Endothelial cell of umbilical vein (primary cell): ENCODE data around the gene CEMIP. TPM values are rescaled to one million over a fixed set of nuclear protein-coding genes. Genes with fewer than 3 reads are reported as not detected.

Experiments
- BruUV-seq: library from RNA; stranded (reverse); fragments of 400-500 nt; replicated peaks from 2 replicates; lab custom pipeline; 2021; lab: Mats Ljungman, UMichigan
- CTCF ChIA-PET: fragments of 300-600, 350-600 bp; sonication (Branson Sonifier 250); formaldehyde crosslinking; loops from one replicate; lab custom pipeline; 2021; ENCODE audit warnings: antibody characterized with exemption, inconsistent platforms; lab: Charles Lee
- POLR2A ChIA-PET: fragments of 300-600, 350-600 bp; sonication (Branson Sonifier 250); formaldehyde crosslinking; loops from one replicate; lab custom pipeline; 2021; ENCODE audit warnings: antibody characterized with exemption, inconsistent platforms; lab: Charles Lee
- DNase-seq: peaks from one replicate; pipeline ENCODE4 v3.0.0-alpha.2; 2011; ENCODE audit warnings: low read depth, low spot score
- FAIRE-seq: peaks from 2 replicates; lab custom pipeline; 2011; peaks lifted over from hg19 to GRCh38; lab: Jason Lieb, UNC
- H2AFZ ChIP-seq: 2 replicates; pipeline ENCODE4 v1.6.0; 2012; ENCODE audit warnings: low read depth, low read length, control low read depth, inconsistent platforms
- H3K27ac ChIP-seq: 2 replicates; pipeline ENCODE4 v1.5.1; 2011; ENCODE audit warnings: low read depth, mild to moderate bottlenecking, control low read depth, low read length, moderate library complexity; ENCODE audit not compliant: insufficient read depth
- H3K27me3 ChIP-seq, 2 experiments: 2 replicates each; pipeline versions ENCODE4 v1.6.0 to v1.6.1; 2011; ENCODE audit warnings: low read length in 2 of 2, mixed read lengths in 1 of 2; ENCODE audit not compliant: control insufficient read depth in 2 of 2, insufficient read depth in 2 of 2
- H3K36me3 ChIP-seq, 2 experiments: 2 replicates in 1 of 2; 3 replicates in 1 of 2; pipeline ENCODE4 v1.5.1; 2011; ENCODE audit warnings: low read length in 2 of 2, mild to moderate bottlenecking in 1 of 2, moderate library complexity in 1 of 2; ENCODE audit not compliant: control insufficient read depth in 2 of 2, insufficient read depth in 2 of 2; ENCODE audit errors: extremely low read depth in 1 of 2
- H3K4me1 ChIP-seq: 3 replicates; pipeline ENCODE4 v1.5.1; 2011; ENCODE audit warnings: mild to moderate bottlenecking, low read length; ENCODE audit not compliant: control insufficient read depth, insufficient read depth; ENCODE audit errors: extremely low read depth
- H3K4me2 ChIP-seq: 2 replicates; pipeline ENCODE4 v1.6.1; 2011; ENCODE audit warnings: low read length, control low read depth, mixed read lengths; ENCODE audit not compliant: insufficient read depth
- H3K4me3 ChIP-seq, 3 experiments: fragments of 200-600 bp in 1 of 3; sonication (generic), shearing (Covaris generic) in 1 of 3; replicated peaks in 1 of 3; 2 replicates each; pipeline ENCODE4 v1.5.1; 2011 to 2016; ENCODE audit warnings: control low read depth in 3 of 3, low read length in 3 of 3, mild to moderate bottlenecking in 2 of 3, inconsistent platforms in 1 of 3, low read depth in 1 of 3, moderate library complexity in 1 of 3; ENCODE audit not compliant: insufficient read depth in 1 of 3
- H3K79me2 ChIP-seq: 2 replicates; pipeline ENCODE4 v1.6.0; 2012; ENCODE audit warnings: low read length, inconsistent platforms; ENCODE audit not compliant: control insufficient read depth, insufficient read depth
- H3K9ac ChIP-seq: replicated peaks from 2 replicates; pipeline ENCODE3; 2011; ENCODE audit warnings: low read length, control low read depth; ENCODE audit not compliant: insufficient read depth; ENCODE audit errors: extremely low read depth
- H3K9me1 ChIP-seq: replicated peaks from 3 replicates; pipeline ENCODE4 v1.6.0; 2011; ENCODE audit warnings: mild to moderate bottlenecking, low read length; ENCODE audit not compliant: control insufficient read depth, insufficient read depth; ENCODE audit errors: extremely low read depth
- H3K9me3 ChIP-seq: replicated peaks from 2 replicates; pipeline ENCODE4 v1.5.1; 2012; ENCODE audit warnings: low read length, inconsistent platforms; ENCODE audit not compliant: control insufficient read depth, insufficient read depth
- H4K20me1 ChIP-seq: replicated peaks from 2 replicates; pipeline ENCODE3; 2011; ENCODE audit warnings: mild to moderate bottlenecking, low read length; ENCODE audit not compliant: control insufficient read depth, insufficient read depth; ENCODE audit errors: extremely low read depth
- EZH2 ChIP-seq: IDR thresholded peaks from 2 replicates; pipeline ENCODE4 v1.6.1; 2012; ENCODE audit warnings: borderline replicate concordance, low read depth, mild to moderate bottlenecking, moderate library complexity, low read length, inconsistent platforms; ENCODE audit not compliant: severe bottlenecking
- FOS ChIP-seq: IDR thresholded peaks from 2 replicates; pipeline ENCODE4 v1.6.1; 2011; ENCODE audit warnings: mild to moderate bottlenecking, low read length, moderate library complexity, borderline replicate concordance; ENCODE audit not compliant: insufficient read depth
- GATA2 ChIP-seq: IDR thresholded peaks from 2 replicates; pipeline ENCODE4 v1.7.0; 2011; ENCODE audit warnings: low read depth, mild to moderate bottlenecking, moderate library complexity, mixed read lengths, low read length; ENCODE audit not compliant: insufficient read length, insufficient read depth
- JUN ChIP-seq: IDR thresholded peaks from 2 replicates; pipeline ENCODE4 v1.6.1; 2011; ENCODE audit warnings: borderline replicate concordance, low read depth; ENCODE audit not compliant: insufficient read length, insufficient read depth
- MYC ChIP-seq: IDR thresholded peaks from one replicate; pipeline ENCODE4 v1.6.1; 2011; ENCODE audit warnings: mild to moderate bottlenecking, low read depth, low read length
- POLR2A ChIP-seq: IDR thresholded peaks from 2 replicates; pipeline ENCODE4 v1.6.1; 2012; ENCODE audit warnings: low read depth, mild to moderate bottlenecking, control low read depth, low read length
- POLR2AphosphoS5 ChIP-seq: IDR thresholded peaks from 2 replicates; pipeline ENCODE4 v1.6.1; 2012; ENCODE audit warnings: low read depth, mild to moderate bottlenecking, control low read depth, low read length, moderate library complexity; ENCODE audit not compliant: insufficient read depth
- dilution Hi-C: fragments of 300-500 bp; cut with MboI; formaldehyde crosslinking; loops from one replicate; pipeline ENCODE4 v1.15.0; 2019; ENCODE audit warnings: low sequenced_read_pairs; ENCODE audit not compliant: extremely low pct_ligation_motif_present
- intact Hi-C: fragments of 100-400 bp; cut with micrococcal nuclease; formaldehyde crosslinking; loops from one replicate; pipeline ENCODE4 v1.10.0; 2022
- polyA plus RNA-seq, 4 experiments: library from polyadenylated mRNA; depleted of rRNA in 3 of 4; stranded (reverse) in 3 of 4; unstranded in 1 of 4; fragments of >200 nt; gene quantifications; 2 replicates each; pipeline versions ENCODE4 v1.2.1 to v1.2.3, GENCODE V29; 2011 to 2012; ENCODE audit warnings: missing spikeins in 1 of 4
- total RNA-seq: library from RNA; stranded (reverse); gene quantifications from 2 replicates; pipeline ENCODE4 v1.2.3, GENCODE V29; 2021
- TF ChIP-seq, protein P1 (sequence below): IDR thresholded peaks from 2 replicates; pipeline ENCODE4 v1.6.1; 2011; ENCODE audit not compliant: insufficient read depth, insufficient read length
- TF ChIP-seq, protein P2 (sequence below), 2 donors: IDR thresholded peaks; 1 replicate in 1 of 2; 2 replicates in 1 of 2; pipeline ENCODE4 v1.5.1; 2011; ENCODE audit warnings: low read length in 2 of 2, mild to moderate bottlenecking in 2 of 2, moderate library complexity in 2 of 2, control low read depth in 1 of 2, inconsistent platforms in 1 of 2, low read depth in 1 of 2; ENCODE audit not compliant: insufficient read depth in 1 of 2; ENCODE audit errors: extremely low read depth in 1 of 2

The CEMIP gene
- total and polyA plus RNA-seq, 2 donors (not counting 3 experiments of a cell fraction or from before 2014, with no cell fraction given): 0.01 TPM; not detected in 1

DNA sequence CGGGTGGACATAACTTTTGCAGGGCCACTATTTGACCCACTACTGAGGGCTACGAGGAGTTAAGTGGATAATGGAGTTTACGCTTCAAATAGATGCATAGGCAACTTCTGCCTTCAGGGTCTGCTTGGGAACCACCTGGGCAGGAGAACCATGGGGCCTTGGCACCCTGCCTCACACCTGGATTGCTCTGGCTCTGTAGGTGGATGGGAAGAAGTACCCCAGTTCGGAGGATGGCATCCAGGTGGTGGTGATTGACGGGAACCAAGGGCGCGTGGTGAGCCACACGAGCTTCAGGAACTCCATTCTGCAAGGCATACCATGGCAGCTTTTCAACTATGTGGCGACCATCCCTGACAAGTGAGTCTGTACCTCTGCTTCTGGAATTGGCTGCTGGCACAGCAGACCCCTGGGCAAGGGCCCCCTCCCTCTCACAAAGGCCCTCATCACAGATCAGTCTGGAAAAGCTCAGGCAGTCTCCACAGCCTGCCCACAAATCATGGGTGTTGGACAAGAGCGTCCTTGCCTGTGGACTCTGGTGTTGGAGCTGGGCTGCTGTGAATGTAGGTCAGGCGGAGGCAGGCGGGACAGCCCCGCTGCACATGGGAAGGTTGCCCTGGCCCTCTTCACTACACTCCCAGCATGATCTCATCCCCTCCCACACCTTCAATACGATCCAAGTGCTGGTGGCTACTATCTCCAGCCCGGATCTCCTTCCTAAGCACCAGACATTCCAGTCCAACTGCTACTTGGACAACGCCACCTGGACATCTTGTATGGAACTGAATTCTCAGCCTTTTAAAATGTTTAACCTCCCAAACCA, 163.8 kb downstream of the CEMIP start:
- no peaks in the 10 kb centered on the region for H4K20me1 ChIP-seq
- no peaks in the 10 kb centered on the region for H3K27me3 ChIP-seq
- H3K36me3 ChIP-seq: peaks cover 3 to 5% of the 10 kb centered on the region in 2 experiments
- H3K9me3 ChIP-seq: no peaks in the 10 kb centered on the region
- H3K27ac ChIP-seq: no peak overlapping the region
- POLR2A ChIA-PET: no interaction called here
- CTCF ChIA-PET: no interaction called here
- no peaks in the 10 kb centered on the region for H3K79me2 ChIP-seq
- H3K9ac ChIP-seq: no peak overlapping the region
- intact Hi-C loops (no loop called here), dilution Hi-C loops (no loop called here)
- H3K4me2 ChIP-seq: no peak overlapping the region
- H3K4me1 ChIP-seq: no peaks in the 10 kb centered on the region
- H2AFZ ChIP-seq: no peak overlapping the region
- TF ChIP-seq, protein P1, sequence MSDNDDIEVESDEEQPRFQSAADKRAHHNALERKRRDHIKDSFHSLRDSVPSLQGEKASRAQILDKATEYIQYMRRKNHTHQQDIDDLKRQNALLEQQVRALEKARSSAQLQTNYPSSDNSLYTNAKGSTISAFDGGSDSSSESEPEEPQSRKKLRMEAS: no peak
- TF ChIP-seq EZH2 (no peak), MYC (no peak), JUN (no peak), GATA2 (no peak), POLR2AphosphoS5 (no peak), FOS (no peak), POLR2A (no peak)
- TF ChIP-seq, protein P2, sequence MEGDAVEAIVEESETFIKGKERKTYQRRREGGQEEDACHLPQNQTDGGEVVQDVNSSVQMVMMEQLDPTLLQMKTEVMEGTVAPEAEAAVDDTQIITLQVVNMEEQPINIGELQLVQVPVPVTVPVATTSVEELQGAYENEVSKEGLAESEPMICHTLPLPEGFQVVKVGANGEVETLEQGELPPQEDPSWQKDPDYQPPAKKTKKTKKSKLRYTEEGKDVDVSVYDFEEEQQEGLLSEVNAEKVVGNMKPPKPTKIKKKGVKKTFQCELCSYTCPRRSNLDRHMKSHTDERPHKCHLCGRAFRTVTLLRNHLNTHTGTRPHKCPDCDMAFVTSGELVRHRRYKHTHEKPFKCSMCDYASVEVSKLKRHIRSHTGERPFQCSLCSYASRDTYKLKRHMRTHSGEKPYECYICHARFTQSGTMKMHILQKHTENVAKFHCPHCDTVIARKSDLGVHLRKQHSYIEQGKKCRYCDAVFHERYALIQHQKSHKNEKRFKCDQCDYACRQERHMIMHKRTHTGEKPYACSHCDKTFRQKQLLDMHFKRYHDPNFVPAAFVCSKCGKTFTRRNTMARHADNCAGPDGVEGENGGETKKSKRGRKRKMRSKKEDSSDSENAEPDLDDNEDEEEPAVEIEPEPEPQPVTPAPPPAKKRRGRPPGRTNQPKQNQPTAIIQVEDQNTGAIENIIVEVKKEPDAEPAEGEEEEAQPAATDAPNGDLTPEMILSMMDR (IDR thresholded peaks at IDR 0.05; ENCODE audit: extremely low read depth in 1 of 2, insufficient read depth in 1 of 2, low read depth in 1 of 2, low read length in 2 of 2): no peak
- FAIRE-seq (no peak), DNase-seq (no peak)
- no peak overlapping the region for H3K4me3 ChIP-seq
- H3K9me1 ChIP-seq: no peaks in the 10 kb centered on the region
- no TSS peak for BruUV-seq
